Psoas muscle (tissue), 8 donors: ENCODE measurements around the gene NACAD. TPM values are rescaled to one million over a fixed set of nuclear protein-coding genes. Genes with fewer than 3 reads are reported as not detected.

Experiments
- ATAC-seq, 4 donors: fragments of 200-7000 bp; cut with Tn5 transposase; one replicate each; pipeline ENCODE4 v1.9.1; 2020; ENCODE audit warnings: moderate library complexity in 3 of 4, mild to moderate bottlenecking in 2 of 4
- DNase-seq, 2 donors: peaks; one replicate each; pipeline ENCODE4 v3.0.0-alpha.2; 2020
- H3K27ac ChIP-seq: fragments of 200-600 bp; one replicate; pipeline ENCODE4 v1.8.0; 2022
- H3K27me3 ChIP-seq, 3 donors: fragments of 200-600 bp in 1 of 3; one replicate each; pipeline versions ENCODE4 v1.6.1 to v1.8.0; 2013 to 2022; ENCODE audit warnings: low read length in 2 of 3, mild to moderate bottlenecking in 2 of 3, moderate library complexity in 1 of 3; ENCODE audit not compliant: insufficient read depth in 3 of 3
- H3K36me3 ChIP-seq, 2 donors: fragments of 200-600 bp in 1 of 2; one replicate each; pipeline versions ENCODE4 v1.6.1 to v1.8.0; 2013 to 2022; ENCODE audit warnings: low read depth in 1 of 2, mild to moderate bottlenecking in 1 of 2, moderate library complexity in 1 of 2; ENCODE audit not compliant: insufficient read depth in 1 of 2
- H3K4me1 ChIP-seq: fragments of 200-600 bp; one replicate; pipeline ENCODE4 v1.8.0; 2022
- H3K4me3 ChIP-seq: fragments of 200-600 bp; one replicate; pipeline ENCODE4 v1.8.0; 2022; ENCODE audit warnings: mild to moderate bottlenecking
- H3K9me3 ChIP-seq: fragments of 200-600 bp; one replicate; pipeline ENCODE4 v1.8.0; 2022
- WGBS, 3 donors: extraction: QIAGEN DNeasy Blood & Tissue Kit; methylation state at CpG; one replicate each; pipeline versions ENCODE4 v1.1.6 to v1.1.7; 2013; 5-methylcytosine and 5-hydroxymethylcytosine counted together
- intact Hi-C, 2 donors: fragments of 100-400 bp; cut with DNase I; formaldehyde crosslinking; loops; one replicate each; pipeline versions ENCODE4 v1.11.0 to v1.14.2; 2022
- polyA plus RNA-seq, 3 donors: library from polyadenylated mRNA; stranded (reverse); fragments of 200-250 nt; gene quantifications; one replicate each; pipeline ENCODE4 v1.2.3, GENCODE V29; 2013
- total RNA-seq, 4 donors: library from RNA; stranded (reverse); fragmentation: NEBNext Ultra II Directional in 2 of 4; extraction: Animal tissue kit (Norgen Biotek cat#: 25700) in 2 of 4; gene quantifications; one replicate each; pipeline versions ENCODE4 v1.2.1 to v1.2.4, GENCODE V29; 2021 to 2023
- TF ChIP-seq, protein P1 (sequence below): fragments of 200-600 bp; IDR thresholded peaks from one replicate; pipeline ENCODE4 v1.8.0; 2022; ENCODE audit warnings: antibody characterized with exemption
- donor health status: healthy with polysubstance abuse.
- donor health status: DM: no; HTN: no; CAD: no; lungs with moderate emphysema.
- donor health status: Bipolar disorder and iron deficiency.
- donor health status: healthy.
- donor health status: DM: yes; HTN: yes; CAD: no.
- donor health status: DM: no; HTN: no; CAD: no.
- donor health status: DM: no; HTN: no; CAD: no.
- donor health status: DM: yes; HTN: yes; CAD: no.

NACAD gene
- total and polyA plus RNA-seq, 7 donors: 0.23 to 1.4 (median 1.1) TPM

DNA sequence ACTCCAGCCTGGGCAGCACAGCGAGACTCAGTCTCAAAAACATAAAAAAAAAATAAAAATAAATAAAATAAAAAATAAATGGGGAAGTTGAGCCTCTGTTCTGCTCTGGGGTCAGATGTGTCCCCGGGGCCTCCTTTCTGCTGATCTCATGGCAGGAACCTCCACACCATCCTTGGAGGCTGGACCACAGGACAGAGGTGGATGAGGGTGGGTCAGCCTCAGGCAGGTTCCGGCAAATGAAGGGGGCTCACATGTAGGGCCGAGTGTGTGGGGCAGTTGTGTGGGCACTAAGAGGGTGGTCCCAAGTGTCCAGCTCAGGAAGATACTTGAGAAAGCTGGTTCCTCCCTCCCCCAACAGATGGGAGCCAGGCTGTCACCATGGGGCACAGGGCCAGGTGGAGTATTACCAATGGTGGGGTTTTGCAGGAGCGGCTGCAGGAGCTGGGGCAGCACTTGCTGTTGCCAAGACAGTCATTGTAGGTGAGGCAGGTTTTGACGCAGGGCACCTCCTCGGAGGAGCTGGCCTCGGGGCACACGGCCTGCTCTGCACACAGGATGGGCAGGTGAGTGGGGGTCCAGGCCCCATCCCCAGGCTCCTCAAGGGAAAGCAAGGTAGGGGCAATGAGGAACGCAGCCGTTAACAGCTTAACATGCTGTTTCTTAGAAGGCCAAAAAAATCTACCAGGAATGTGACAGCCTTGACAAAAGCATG is 36.6 kb upstream of the NACAD start:
- no peaks in the 10 kb centered on the region for H3K36me3 ChIP-seq
- H3K4me1 ChIP-seq: no peaks in the 10 kb centered on the region
- no peaks in the 10 kb centered on the region for H3K9me3 ChIP-seq
- ATAC-seq (no peak), DNase-seq (no peak)
- H3K27ac ChIP-seq: no peak overlapping the region
- 83 to 89% (median 87%) methylated on average over 11 of the region's 11 CpGs for WGBS, 3 donors
- no peak overlapping the region for H3K4me3 ChIP-seq
- intact Hi-C loops: no loop called here
- no peaks in the 10 kb centered on the region for H3K27me3 ChIP-seq
- TF ChIP-seq, protein P1, sequence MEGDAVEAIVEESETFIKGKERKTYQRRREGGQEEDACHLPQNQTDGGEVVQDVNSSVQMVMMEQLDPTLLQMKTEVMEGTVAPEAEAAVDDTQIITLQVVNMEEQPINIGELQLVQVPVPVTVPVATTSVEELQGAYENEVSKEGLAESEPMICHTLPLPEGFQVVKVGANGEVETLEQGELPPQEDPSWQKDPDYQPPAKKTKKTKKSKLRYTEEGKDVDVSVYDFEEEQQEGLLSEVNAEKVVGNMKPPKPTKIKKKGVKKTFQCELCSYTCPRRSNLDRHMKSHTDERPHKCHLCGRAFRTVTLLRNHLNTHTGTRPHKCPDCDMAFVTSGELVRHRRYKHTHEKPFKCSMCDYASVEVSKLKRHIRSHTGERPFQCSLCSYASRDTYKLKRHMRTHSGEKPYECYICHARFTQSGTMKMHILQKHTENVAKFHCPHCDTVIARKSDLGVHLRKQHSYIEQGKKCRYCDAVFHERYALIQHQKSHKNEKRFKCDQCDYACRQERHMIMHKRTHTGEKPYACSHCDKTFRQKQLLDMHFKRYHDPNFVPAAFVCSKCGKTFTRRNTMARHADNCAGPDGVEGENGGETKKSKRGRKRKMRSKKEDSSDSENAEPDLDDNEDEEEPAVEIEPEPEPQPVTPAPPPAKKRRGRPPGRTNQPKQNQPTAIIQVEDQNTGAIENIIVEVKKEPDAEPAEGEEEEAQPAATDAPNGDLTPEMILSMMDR: no peak

DNA sequence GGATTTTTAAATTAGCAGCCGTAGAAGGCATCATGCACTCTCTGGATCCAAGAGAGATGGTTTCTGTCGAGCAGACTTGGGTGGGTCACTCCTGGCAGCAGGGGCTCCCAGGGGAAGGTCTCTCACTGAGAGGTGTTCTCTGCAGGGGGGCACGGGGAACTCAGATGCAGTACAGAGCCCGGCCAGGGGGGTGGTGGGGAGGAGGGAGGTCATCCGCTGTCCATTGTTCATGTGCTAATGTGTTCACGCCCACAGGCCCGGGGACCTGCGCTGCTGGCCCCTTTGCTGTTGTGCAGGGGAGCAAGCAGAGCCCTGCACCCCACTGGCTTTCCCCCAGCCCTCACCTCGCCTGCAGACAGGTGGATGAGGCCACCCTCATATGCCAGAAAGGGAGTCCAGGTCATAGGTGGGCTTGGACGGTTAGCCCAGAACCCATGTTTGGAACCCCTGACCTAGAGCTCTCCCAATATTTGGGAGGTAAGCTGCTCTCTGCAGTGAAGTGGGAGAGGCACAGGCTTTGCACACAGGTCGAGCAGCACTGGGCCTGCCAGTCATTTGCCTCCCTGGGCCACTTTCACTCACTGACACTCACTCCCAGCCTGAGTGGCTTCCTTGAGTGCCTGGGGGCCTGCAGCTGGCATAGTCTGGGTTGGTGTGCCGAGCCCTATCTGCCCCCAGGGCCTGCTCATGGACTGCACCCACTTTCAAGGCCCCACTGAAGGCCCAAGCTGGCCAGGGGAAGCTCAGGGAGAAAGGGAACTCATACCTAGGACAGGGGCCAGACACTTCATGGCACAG is 35.3 kb upstream of the NACAD start:
- Histone ChIP-seq H3K4me3 (no peak overlapping the region), H3K9me3 (no peaks in the 10 kb centered on the region), H3K27me3 (no peaks in the 10 kb centered on the region), H3K36me3 (no peaks in the 10 kb centered on the region), H3K4me1 (no peaks in the 10 kb centered on the region), H3K27ac (no peak overlapping the region)
- WGBS, 3 donors: 60 to 70% (median 62%) methylated on average over 12 of the region's 12 CpGs
- DNase-seq (no peak), ATAC-seq (no peak)
- intact Hi-C loops: no loop called here
- TF ChIP-seq, protein P1: no peak

DNA sequence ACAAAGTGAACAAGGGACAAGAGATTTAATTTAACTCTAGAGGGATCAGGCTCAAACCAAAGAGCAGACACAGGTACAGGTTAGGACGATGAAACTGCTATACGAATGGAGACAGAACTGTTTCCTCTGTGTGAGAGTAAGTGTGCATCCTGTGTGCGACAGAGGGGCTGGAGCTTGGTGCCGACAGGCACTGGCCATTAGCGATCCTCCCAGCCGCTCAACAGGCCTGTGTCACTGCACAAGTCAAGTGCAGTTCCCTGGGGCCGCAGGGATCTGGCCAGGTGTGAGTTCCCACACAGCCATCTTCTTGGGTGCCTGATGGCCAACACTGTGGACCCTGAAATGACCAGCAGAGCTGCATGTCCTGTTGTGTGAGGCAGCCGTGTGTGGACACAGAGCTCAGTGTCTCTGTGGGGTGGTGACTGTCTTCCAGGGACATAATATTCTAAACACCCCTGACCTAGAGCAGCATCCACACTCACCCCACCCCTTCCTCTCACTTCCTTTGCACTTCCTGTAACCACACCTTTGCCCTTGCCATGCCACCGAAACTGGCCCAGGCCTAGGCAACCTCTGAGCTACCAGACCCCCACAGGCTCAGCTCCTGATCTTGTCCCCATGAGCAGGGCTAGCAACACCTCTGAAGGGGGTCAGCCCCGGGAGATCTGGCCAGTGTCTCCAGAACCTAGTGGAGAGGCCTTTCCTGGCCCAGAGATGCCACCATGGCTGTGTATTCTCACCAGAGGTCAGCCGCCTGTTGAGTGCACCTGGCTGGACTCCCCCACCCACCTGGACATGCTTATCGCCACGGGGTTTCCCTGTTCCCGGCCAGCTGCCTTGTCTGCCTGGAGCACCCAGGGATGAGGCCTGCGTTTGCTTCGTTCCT is 34.4 kb upstream of the NACAD start:
- WGBS, 3 donors: 73 to 79% (median 76%) methylated on average over 16 of the region's 16 CpGs
- no peak for ATAC-seq
- no peak overlapping the region for H3K27ac ChIP-seq
- no peak overlapping the region for H3K4me3 ChIP-seq
- intact Hi-C loops: no loop called here
- TF ChIP-seq, protein P1: no peak
- no peaks in the 10 kb centered on the region for H3K9me3 ChIP-seq
- H3K36me3 ChIP-seq: no peaks in the 10 kb centered on the region
- no peaks in the 10 kb centered on the region for H3K4me1 ChIP-seq
- H3K27me3 ChIP-seq: no peaks in the 10 kb centered on the region
- no peak for DNase-seq

DNA sequence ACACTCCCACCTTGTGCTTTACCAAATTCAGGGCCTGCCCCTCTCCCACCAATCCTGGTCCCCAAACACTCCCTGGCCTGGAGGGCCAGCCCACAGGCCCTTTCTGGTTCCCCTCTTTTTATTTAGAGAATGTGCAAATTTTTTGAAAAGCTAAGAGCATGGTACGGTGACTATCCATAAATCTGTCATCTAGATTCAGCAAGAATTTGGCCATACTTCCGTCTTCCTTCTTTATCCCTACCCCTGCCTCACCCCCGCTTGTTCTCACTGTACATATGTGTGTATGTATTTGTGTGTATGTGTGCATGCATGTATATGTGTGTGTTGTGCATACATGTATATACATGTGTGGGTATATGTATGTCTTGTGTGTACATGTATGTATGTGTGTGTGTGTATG is 30.8 kb upstream of the NACAD start:
- intact Hi-C loops: no loop called here
- DNase-seq: no peak

More for the DNA sequence above, 30.8 kb upstream of the NACAD start:
- Histone ChIP-seq H3K4me3 (no peak overlapping the region), H3K4me1 (no peaks in the 10 kb centered on the region), H3K9me3 (no peaks in the 10 kb centered on the region), H3K27me3 (no peaks in the 10 kb centered on the region), H3K36me3 (no peaks in the 10 kb centered on the region), H3K27ac (no peak overlapping the region)
- TF ChIP-seq, protein P1: no peak
- 81 to 82% (median 82%) methylated on average over 3 of the region's 3 CpGs for WGBS, 3 donors
- no peak for ATAC-seq
